ENCODE measurements around the gene VIPR2.

Gene VIPR2

GRCh38 chr7:159047536-159047935, 97.1 kb downstream of the VIPR2 start:
- Histone ChIP-seq H3K9me3 (ENCODE audit: control insufficient read depth, insufficient read depth, low read length) (no peaks in the 10 kb centered on the region), H3K36me3 (ENCODE audit: control insufficient read depth, low read length) (no peaks in the 10 kb centered on the region), H3K27ac (ENCODE audit: low read depth, low read length) (no peak overlapping the region), H4K20me1 (ENCODE audit: control insufficient read depth, insufficient read depth, low read depth, low read length) (no peaks in the 10 kb centered on the region), H3K9me2 (replicated peaks; ENCODE audit: control insufficient read depth, low read length) (no peaks in the 10 kb centered on the region), H3K4me2 (ENCODE audit: low read length) (no peak overlapping the region), H3F3A (ENCODE audit: control insufficient read depth, insufficient read depth) (no peaks in the 10 kb centered on the region), H3K79me2 (ENCODE audit: control insufficient read depth, low read length) (no peaks in the 10 kb centered on the region), H3K27me3 (ENCODE audit: control insufficient read depth, low read length) (0 out of 2 replicates have a peak, but pooled peaks cover 2% of the 10 kb centered on the region), H3K4me3 (ENCODE audit: low read length) (no peak overlapping the region), H3K4me1 (ENCODE audit: control insufficient read depth, low read length) (no peaks in the 10 kb centered on the region)
- TF ChIP-seq EZH2phosphoT487 (IDR thresholded peaks at IDR 0.05; ENCODE audit: borderline replicate concordance, low read length): no peak
- TF ChIP-seq, protein P1, sequence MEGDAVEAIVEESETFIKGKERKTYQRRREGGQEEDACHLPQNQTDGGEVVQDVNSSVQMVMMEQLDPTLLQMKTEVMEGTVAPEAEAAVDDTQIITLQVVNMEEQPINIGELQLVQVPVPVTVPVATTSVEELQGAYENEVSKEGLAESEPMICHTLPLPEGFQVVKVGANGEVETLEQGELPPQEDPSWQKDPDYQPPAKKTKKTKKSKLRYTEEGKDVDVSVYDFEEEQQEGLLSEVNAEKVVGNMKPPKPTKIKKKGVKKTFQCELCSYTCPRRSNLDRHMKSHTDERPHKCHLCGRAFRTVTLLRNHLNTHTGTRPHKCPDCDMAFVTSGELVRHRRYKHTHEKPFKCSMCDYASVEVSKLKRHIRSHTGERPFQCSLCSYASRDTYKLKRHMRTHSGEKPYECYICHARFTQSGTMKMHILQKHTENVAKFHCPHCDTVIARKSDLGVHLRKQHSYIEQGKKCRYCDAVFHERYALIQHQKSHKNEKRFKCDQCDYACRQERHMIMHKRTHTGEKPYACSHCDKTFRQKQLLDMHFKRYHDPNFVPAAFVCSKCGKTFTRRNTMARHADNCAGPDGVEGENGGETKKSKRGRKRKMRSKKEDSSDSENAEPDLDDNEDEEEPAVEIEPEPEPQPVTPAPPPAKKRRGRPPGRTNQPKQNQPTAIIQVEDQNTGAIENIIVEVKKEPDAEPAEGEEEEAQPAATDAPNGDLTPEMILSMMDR (IDR thresholded peaks at IDR 0.05; ENCODE audit: low read depth, low read length, poor library complexity, severe bottlenecking): no peak

DNA sequence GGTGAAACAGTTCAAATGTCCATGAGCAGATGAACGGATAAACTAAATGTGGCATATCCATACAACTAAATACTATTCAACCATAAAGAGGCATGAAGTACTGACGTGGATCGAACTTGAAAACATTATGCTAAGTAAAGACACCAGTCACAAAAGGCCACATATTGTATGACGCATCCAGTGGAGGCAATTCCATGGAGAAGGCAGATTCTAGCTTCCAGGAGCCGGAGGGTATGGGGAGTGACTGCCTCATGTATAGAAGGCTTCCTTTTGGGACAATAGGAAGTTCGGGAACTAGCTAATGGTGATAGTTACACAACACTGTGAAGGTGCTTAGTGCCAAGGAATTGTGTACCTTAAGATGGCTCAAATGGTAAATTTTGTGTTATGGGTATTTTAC, 98.4 kb downstream of the VIPR2 start:
- H3K36me3 ChIP-seq (ENCODE audit: control insufficient read depth, low read length): no peaks in the 10 kb centered on the region
- TF ChIP-seq, protein P1 (IDR thresholded peaks at IDR 0.05; ENCODE audit: low read depth, low read length, poor library complexity, severe bottlenecking): no peak
- TF ChIP-seq EZH2phosphoT487 (IDR thresholded peaks at IDR 0.05; ENCODE audit: borderline replicate concordance, low read length): no peak
- no peaks in the 10 kb centered on the region for H4K20me1 ChIP-seq (ENCODE audit: control insufficient read depth, insufficient read depth, low read depth, low read length)
- H3K9me3 ChIP-seq (ENCODE audit: control insufficient read depth, insufficient read depth, low read length): no peaks in the 10 kb centered on the region
- H3K27me3 ChIP-seq (ENCODE audit: control insufficient read depth, low read length): 0 out of 2 replicates have a peak, but pooled peaks cover 2% of the 10 kb centered on the region
- H3K27ac ChIP-seq (ENCODE audit: low read depth, low read length): no peak overlapping the region
- no peaks in the 10 kb centered on the region for H3K9me2 ChIP-seq (replicated peaks; ENCODE audit: control insufficient read depth, low read length)
- no peak overlapping the region for H3K4me2 ChIP-seq (ENCODE audit: low read length)
- no peaks in the 10 kb centered on the region for H3K4me1 ChIP-seq (ENCODE audit: control insufficient read depth, low read length)
- H3K4me3 ChIP-seq (ENCODE audit: low read length): no peak overlapping the region
- no peaks in the 10 kb centered on the region for H3F3A ChIP-seq (ENCODE audit: control insufficient read depth, insufficient read depth)
- no peaks in the 10 kb centered on the region for H3K79me2 ChIP-seq (ENCODE audit: control insufficient read depth, low read length)

- Histone ChIP-seq H3K4me2 (ENCODE audit: low read length) (no peak overlapping the region), H3K79me2 (ENCODE audit: control insufficient read depth, low read length) (no peaks in the 10 kb centered on the region), H3K4me1 (ENCODE audit: control insufficient read depth, low read length) (no peaks in the 10 kb centered on the region), H3K9me3 (ENCODE audit: control insufficient read depth, insufficient read depth, low read length) (no peaks in the 10 kb centered on the region), H4K20me1 (ENCODE audit: control insufficient read depth, insufficient read depth, low read depth, low read length) (no peaks in the 10 kb centered on the region), H3K36me3 (ENCODE audit: control insufficient read depth, low read length) (no peaks in the 10 kb centered on the region), H3K4me3 (ENCODE audit: low read length) (no peak overlapping the region), H3K27ac (ENCODE audit: low read depth, low read length) (no peak overlapping the region), H3F3A (ENCODE audit: control insufficient read depth, insufficient read depth) (no peaks in the 10 kb centered on the region), H3K9me2 (replicated peaks; ENCODE audit: control insufficient read depth, low read length) (no peaks in the 10 kb centered on the region), H3K27me3 (ENCODE audit: control insufficient read depth, low read length) (0 out of 2 replicates have a peak, but pooled peaks cover 2% of the 10 kb centered on the region)
- TF ChIP-seq, protein P1 (IDR thresholded peaks at IDR 0.05; ENCODE audit: low read depth, low read length, poor library complexity, severe bottlenecking): no peak
- no peak for TF ChIP-seq EZH2phosphoT487 (IDR thresholded peaks at IDR 0.05; ENCODE audit: borderline replicate concordance, low read length)
These were observed 98.8 kb downstream of the VIPR2 start for GRCh38 chr7:159045839-159046238.
